Heart left ventricle (tissue), 13 donors: ENCODE results near the gene CACNB2.
"Not testable (repeated sequence)": the region's sequence is repeated elsewhere in the genome, so short reads cannot be mapped to it uniquely, and the experiment has no call there.

Experiments
- CTCF ChIP-seq, 12 donors: fragments of 200-600 bp; sonication (generic) in 4 of 12; IDR thresholded peaks; one replicate each; pipeline versions ENCODE4 v1.5.0 to v1.8.0; 2018 to 2022; ENCODE audit warnings: antibody characterized with exemption in 12 of 12, mild to moderate bottlenecking in 5 of 12
- POLR2A ChIP-seq, 2 donors: fragments of 450-650 bp; IDR thresholded peaks; one replicate each; pipeline ENCODE4 v1.6.1; 2017; ENCODE audit warnings: antibody characterized with exemption in 2 of 2, mild to moderate bottlenecking in 2 of 2, moderate library complexity in 2 of 2
- donor health status: ischemic (EF 13 %, LVEDD 7.1; RV severe dilation, severe dysfunction).
- donor health status: DM: no; HTN: yes; CAD: no.
- donor health status: DM: no; HTN: no; CAD: no.
- donor health status: ischemic (EF 25% LVEDD 6.9; RV normal size, moderate dysfunction).
- donor health status: ischemic (EF 25% LVEDD 5.7; RV mildly dilated, moderate dysfunction).
- donor health status: ischemic (EF 35%, LVEDD 5.7; RV mildly dilated, moderate dysfunction).
- donor health status: nonischemic (EF 11% LVEDD 7.7; RV severe dilation, severe dysfunction).
- donor health status: DM: yes; HTN: yes; CAD: no.
- donor health status: PGD.
- donor health status: ischemic (EF 29% LVEDD 5.4; RV normal size, mild dysfunction).
- donor health status: nonischemic (EF 23%, LVEDD 6.1; RV moderate dilation, normal function).

GRCh38 chr10:18153381-18153780 is 13.2 kb downstream of the CACNB2 start:
- TF ChIP-seq CTCF, POLR2A (IDR thresholded peaks at IDR 0.05): not testable (repeated sequence)
